Adrenal gland (tissue), 12 donors: Measurements from ENCODE around the gene ABHD15. TPM values are rescaled to one million over a fixed set of nuclear protein-coding genes. Genes with fewer than 3 reads are reported as not detected.

Experiments used
- DNase-seq, 7 donors: peaks; one replicate each; pipeline ENCODE4 v3.0.0-alpha.2; 2019 to 2020
- H3K27ac ChIP-seq, 5 donors: fragments of 200-600 bp; sonication (generic) in 4 of 5; 1 replicate in 3 of 5; 2 replicates in 2 of 5; pipeline versions ENCODE4 v1.5.1 to v1.8.0; 2016 to 2020; ENCODE audit warnings: mild to moderate bottlenecking in 1 of 5
- H3K27me3 ChIP-seq: fragments of 200-600 bp; 2 replicates; pipeline ENCODE4 v1.8.0; 2021
- H3K36me3 ChIP-seq, 2 donors: fragments of 200-600 bp; replicated peaks in 1 of 2; 1 replicate in 1 of 2; 2 replicates in 1 of 2; pipeline versions ENCODE4 v1.5.1 to v1.8.0; 2018 to 2022
- H3K4me1 ChIP-seq, 2 donors: fragments of 200-600 bp; replicated peaks in 1 of 2; 1 replicate in 1 of 2; 2 replicates in 1 of 2; pipeline versions ENCODE4 v1.5.1 to v1.8.0; 2018 to 2021
- H3K4me3 ChIP-seq, 4 donors: fragments of 200-600 bp; sonication (generic) in 3 of 4; one replicate each; pipeline ENCODE4 v1.5.1; 2016 to 2018
- H3K9me3 ChIP-seq, 3 donors: fragments of 200-600 bp; sonication (generic) in 1 of 3; replicated peaks in 1 of 3; 1 replicate in 2 of 3; 2 replicates in 1 of 3; pipeline versions ENCODE4 v1.5.1 to v1.8.0; 2016 to 2021
- CTCF ChIP-seq, 6 experiments: fragments of 450-650 bp in 4 of 6; fragments of 200-600 bp in 2 of 6; sonication (generic) in 1 of 6; IDR thresholded peaks; 1 replicate in 5 of 6; 2 replicates in 1 of 6; pipeline versions ENCODE4 v1.5.1 to v1.8.0; 2016 to 2021; ENCODE audit warnings: antibody characterized with exemption in 6 of 6, mild to moderate bottlenecking in 2 of 6, moderate library complexity in 1 of 6
- POLR2A ChIP-seq, 2 donors: fragments of 450-650 bp; IDR thresholded peaks; one replicate each; pipeline ENCODE4 v1.6.1; 2017; ENCODE audit warnings: antibody characterized with exemption in 2 of 2, mild to moderate bottlenecking in 2 of 2, moderate library complexity in 1 of 2
- WGBS, 4 donors: extraction: QIAGEN DNeasy Blood & Tissue Kit in 2 of 4; methylation state at CpG; one replicate each; pipeline versions ENCODE4 v1.1.5 to v1.1.7; 2013 to 2017; 5-methylcytosine and 5-hydroxymethylcytosine counted together
- intact Hi-C, 2 donors: fragments of 100-400 bp; cut with DNase I; formaldehyde crosslinking; loops; one replicate each; pipeline versions ENCODE4 v1.14.1 to v1.15.0; 2022 to 2023
- polyA plus RNA-seq, 3 donors: library from polyadenylated mRNA; stranded (reverse); fragments of 200-250 nt in 2 of 3; fragments of 350-450 nt in 1 of 3; fragmentation: Illumina TruSeq in 1 of 3; extraction: RNeasy Lipid Tissue Mini Kit (QIAGEN cat#74804) in 1 of 3; gene quantifications; one replicate each; pipeline ENCODE4 v1.2.3, GENCODE V29; 2013 to 2014
- total RNA-seq, 9 donors: library from RNA; depleted of rRNA in 4 of 9; stranded (reverse); fragments of >200 nt in 4 of 9; fragments of 120-200 nt in 1 of 9; fragmentation: NEBNext Ultra II Directional in 1 of 9; extraction: Animal tissue kit (Norgen Biotek cat#: 25700) in 1 of 9; gene quantifications; one replicate each; pipeline versions ENCODE4 v1.1.0 to v1.2.4, GENCODE V29; 2013 to 2023
- donor health status: healthy with polysubstance abuse.
- donor health status: Bipolar disorder and iron deficiency.
- donor health status: DM: yes; HTN: yes; CAD: no.
- donor health status: DM: no; HTN: no; CAD: no.
- donor health status: DM: no; HTN: no; CAD: no.
- donor health status: DM: yes; HTN: yes; CAD: no.

The ABHD15 gene
- total and polyA plus RNA-seq, 12 donors = 2.9 to 11.1 (median 6.2) TPM

- Histone ChIP-seq H3K4me1 (no peaks in the 10 kb centered on the region), H3K27me3 (no peaks in the 10 kb centered on the region), H3K4me3 (no peak overlapping the region), H3K27ac (no peak overlapping the region), H3K36me3 (peaks cover 0 to 24% of the 10 kb centered on the region in 2 donors), H3K9me3 (no peaks in the 10 kb centered on the region)
- WGBS, 4 donors = 86 to 90% (median 89%) methylated on average over 4 of the region's 4 CpGs
- intact Hi-C loops = no loop called here
- no peak for DNase-seq
- no peak for TF ChIP-seq CTCF (IDR thresholded peaks at IDR 0.05)
- no peak for TF ChIP-seq POLR2A (IDR thresholded peaks at IDR 0.05)
Observed at GRCh38 chr17:29544066-29544465, 22.8 kb downstream of the ABHD15 start.

- Histone ChIP-seq H3K27me3 (no peaks in the 10 kb centered on the region), H3K4me3 (no peak overlapping the region), H3K27ac (no peak overlapping the region), H3K4me1 (no peaks in the 10 kb centered on the region), H3K36me3 (peaks cover 0 to 41% of the 10 kb centered on the region in 2 donors), H3K9me3 (no peaks in the 10 kb centered on the region)
- no peak for TF ChIP-seq POLR2A (IDR thresholded peaks at IDR 0.05)
- TF ChIP-seq CTCF (IDR thresholded peaks at IDR 0.05) = no peak
- no peak for DNase-seq
- intact Hi-C loops = loop anchor here in 1 of 2 donors (2.0 kb wide), 1 partner anchor 165 kb away; no protein-coding TSS in a partner anchor
- 89 to 94% (median 91%) methylated on average over 8 of the region's 8 CpGs for WGBS, 4 donors
Observed at GRCh38 chr17:29533976-29534375, 32.9 kb downstream of the ABHD15 start.

GRCh38 chr17:29526322-29526721 lies 40.5 kb downstream of the ABHD15 start:
- H3K27me3 ChIP-seq = no peaks in the 10 kb centered on the region
- no peak overlapping the region for H3K27ac ChIP-seq
- no peak overlapping the region for H3K4me3 ChIP-seq
- H3K9me3 ChIP-seq = no peaks in the 10 kb centered on the region
- no peak for TF ChIP-seq POLR2A (IDR thresholded peaks at IDR 0.05)
- no peak for TF ChIP-seq CTCF (IDR thresholded peaks at IDR 0.05)
- intact Hi-C loops = no loop called here
- peaks cover 0 to 34% of the 10 kb centered on the region in 2 donors for H3K36me3 ChIP-seq
- DNase-seq = no peak
- H3K4me1 ChIP-seq = no peaks in the 10 kb centered on the region
- WGBS, 4 donors = 79 to 97% (median 94%) methylated on average over 3 of the region's 3 CpGs

GRCh38 chr17:29524692-29525091 lies 42.1 kb downstream of the ABHD15 start:
- H3K27me3 ChIP-seq = no peaks in the 10 kb centered on the region
- DNase-seq = no peak
- H3K36me3 ChIP-seq = peaks cover 0 to 41% of the 10 kb centered on the region in 2 donors
- no peak overlapping the region for H3K4me3 ChIP-seq
- intact Hi-C loops = no loop called here
- 95 to 98% (median 97%) methylated on average over 3 of the region's 3 CpGs for WGBS, 4 donors
- H3K27ac ChIP-seq = no peak overlapping the region
- no peaks in the 10 kb centered on the region for H3K4me1 ChIP-seq
- no peaks in the 10 kb centered on the region for H3K9me3 ChIP-seq
- TF ChIP-seq POLR2A (IDR thresholded peaks at IDR 0.05) (no peak), CTCF (IDR thresholded peaks at IDR 0.05) (no peak)
